Prostate gland (tissue), 2 donors: ENCODE results near the gene ARID4B.

Source experiments
- POLR2A ChIP-seq: fragments of 450-650 bp; IDR thresholded peaks from one replicate; pipeline ENCODE4 v1.6.1; 2016; ENCODE audit warnings: antibody characterized with exemption, mild to moderate bottlenecking
- POLR2AphosphoS5 ChIP-seq: sonication (generic); formaldehyde crosslinking; IDR thresholded peaks from one replicate; pipeline ENCODE4 v1.6.1; 2017; ENCODE audit warnings: antibody characterized with exemption
- TF ChIP-seq, protein P1 (sequence below), 4 experiments: fragments of 200-600 bp in 2 of 4; fragments of 450-650 bp in 2 of 4; sonication (generic) in 2 of 4; IDR thresholded peaks; 1 replicate in 3 of 4; 2 replicates in 1 of 4; pipeline ENCODE4 v1.5.1; 2016 to 2019; ENCODE audit warnings: antibody characterized with exemption in 4 of 4, mild to moderate bottlenecking in 2 of 4, moderate library complexity in 2 of 4

- TF ChIP-seq POLR2A = no peak
- TF ChIP-seq, protein P1, sequence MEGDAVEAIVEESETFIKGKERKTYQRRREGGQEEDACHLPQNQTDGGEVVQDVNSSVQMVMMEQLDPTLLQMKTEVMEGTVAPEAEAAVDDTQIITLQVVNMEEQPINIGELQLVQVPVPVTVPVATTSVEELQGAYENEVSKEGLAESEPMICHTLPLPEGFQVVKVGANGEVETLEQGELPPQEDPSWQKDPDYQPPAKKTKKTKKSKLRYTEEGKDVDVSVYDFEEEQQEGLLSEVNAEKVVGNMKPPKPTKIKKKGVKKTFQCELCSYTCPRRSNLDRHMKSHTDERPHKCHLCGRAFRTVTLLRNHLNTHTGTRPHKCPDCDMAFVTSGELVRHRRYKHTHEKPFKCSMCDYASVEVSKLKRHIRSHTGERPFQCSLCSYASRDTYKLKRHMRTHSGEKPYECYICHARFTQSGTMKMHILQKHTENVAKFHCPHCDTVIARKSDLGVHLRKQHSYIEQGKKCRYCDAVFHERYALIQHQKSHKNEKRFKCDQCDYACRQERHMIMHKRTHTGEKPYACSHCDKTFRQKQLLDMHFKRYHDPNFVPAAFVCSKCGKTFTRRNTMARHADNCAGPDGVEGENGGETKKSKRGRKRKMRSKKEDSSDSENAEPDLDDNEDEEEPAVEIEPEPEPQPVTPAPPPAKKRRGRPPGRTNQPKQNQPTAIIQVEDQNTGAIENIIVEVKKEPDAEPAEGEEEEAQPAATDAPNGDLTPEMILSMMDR (IDR thresholded peaks at IDR 0.05) = no peak
- TF ChIP-seq POLR2AphosphoS5 = no peak
Measured at GRCh38 chr1:235313262-235313661, 14.7 kb downstream of the ARID4B start.
